H1 (cell line): ENCODE data around the gene KIAA1671. TPM values are rescaled to one million over a fixed set of nuclear protein-coding genes. Genes with fewer than 3 reads are reported as not detected.

Source experiments
- CTCF ChIA-PET: fragments of 300-600 bp; sonication (Branson Sonifier 250); formaldehyde crosslinking; loops from one replicate; lab custom pipeline; 2021; ENCODE audit not compliant: partially characterized antibody; lab: Charles Lee
- POLR2A ChIA-PET: fragments of 300-600 bp; sonication (Branson Sonifier 250); formaldehyde crosslinking; loops from one replicate; lab custom pipeline; 2021; ENCODE audit warnings: inconsistent platforms; ENCODE audit not compliant: partially characterized antibody; lab: Charles Lee
- DNase-seq, 2 experiments: peaks; one replicate each; pipeline versions ENCODE4 v3.0.0 to v3.0.0-alpha.2; 2010 to 2022; ENCODE audit warnings: low spot score in 2 of 2, low read depth in 1 of 2, mixed read lengths in 1 of 2
- FAIRE-seq: peaks from 2 replicates; lab custom pipeline; 2011; peaks lifted over from hg19 to GRCh38; lab: Jason Lieb, UNC
- H2AFZ ChIP-seq: 2 replicates; pipeline ENCODE4 v1.8.1; 2012; ENCODE audit warnings: low read length, inconsistent platforms
- H2AK5ac ChIP-seq: 2 replicates; pipeline ENCODE4 v1.6.1; 2013; ENCODE audit warnings: low read depth, low read length
- H2BK120ac ChIP-seq: replicated peaks from 2 replicates; pipeline ENCODE3; 2013; ENCODE audit warnings: low read depth, low read length, inconsistent platforms
- H2BK12ac ChIP-seq: 2 replicates; pipeline ENCODE4 v1.6.1; 2013; ENCODE audit warnings: low read depth, low read length
- H2BK15ac ChIP-seq: 2 replicates; pipeline ENCODE4 v1.6.1; 2013; ENCODE audit warnings: low read length
- H2BK20ac ChIP-seq: 2 replicates; pipeline ENCODE4 v1.6.1; 2013; ENCODE audit warnings: low read length
- H2BK5ac ChIP-seq: 2 replicates; pipeline ENCODE4 v1.6.1; 2013; ENCODE audit warnings: low read depth, low read length
- H3K14ac ChIP-seq: 2 replicates; pipeline ENCODE4 v1.6.1; 2013; ENCODE audit warnings: inconsistent platforms; ENCODE audit not compliant: insufficient read length
- H3K18ac ChIP-seq: 2 replicates; pipeline ENCODE4 v1.6.1; 2013; ENCODE audit warnings: low read length; ENCODE audit errors: extremely low read depth
- H3K23ac ChIP-seq: 2 replicates; pipeline ENCODE4 v1.6.1; 2013; ENCODE audit warnings: inconsistent platforms; ENCODE audit not compliant: insufficient read length
- H3K23me2 ChIP-seq: 2 replicates; pipeline ENCODE4 v1.6.1; 2013; ENCODE audit warnings: low read depth, low read length
- H3K27ac ChIP-seq: 2 replicates; pipeline ENCODE4 v1.6.1; 2011; ENCODE audit warnings: low read depth, low read length, inconsistent platforms
- H3K27me3 ChIP-seq, 4 experiments: replicated peaks in 1 of 4; 1 replicate in 1 of 4; 2 replicates in 3 of 4; pipeline versions ENCODE4 v1.6.1 to v1.8.1; 2011 to 2013; ENCODE audit warnings: low read length in 3 of 4, mild to moderate bottlenecking in 3 of 4, inconsistent platforms in 2 of 4, mixed read lengths in 2 of 4, moderate library complexity in 1 of 4; ENCODE audit not compliant: control insufficient read depth in 3 of 4, insufficient read depth in 3 of 4; ENCODE audit errors: extremely low read depth in 1 of 4
- H3K36me3 ChIP-seq, 4 experiments: 2 replicates each; pipeline versions ENCODE4 v1.6.1 to v1.8.1; 2011 to 2013; ENCODE audit warnings: mild to moderate bottlenecking in 4 of 4, low read length in 3 of 4, moderate library complexity in 2 of 4, control low read depth in 1 of 4, inconsistent platforms in 1 of 4; ENCODE audit not compliant: insufficient read depth in 4 of 4, control insufficient read depth in 2 of 4
- H3K4ac ChIP-seq: replicated peaks from 2 replicates; pipeline ENCODE3; 2013; ENCODE audit warnings: low read length, low read depth, mixed read lengths, inconsistent platforms; ENCODE audit not compliant: insufficient read length
- H3K4me1 ChIP-seq, 4 experiments: replicated peaks in 1 of 4; 1 replicate in 1 of 4; 2 replicates in 3 of 4; pipeline versions ENCODE4 v1.6.1 to v1.8.1; 2011 to 2013; ENCODE audit warnings: low read length in 3 of 4, inconsistent platforms in 2 of 4, mixed read lengths in 1 of 4; ENCODE audit not compliant: insufficient read depth in 4 of 4, control insufficient read depth in 3 of 4
- H3K4me2 ChIP-seq, 2 experiments: 2 replicates each; pipeline versions ENCODE4 v1.6.1 to v1.8.1; 2011 to 2013; ENCODE audit warnings: low read depth in 2 of 2, low read length in 2 of 2, control low read depth in 1 of 2, inconsistent platforms in 1 of 2, mild to moderate bottlenecking in 1 of 2; ENCODE audit not compliant: insufficient read depth in 1 of 2
- H3K4me3 ChIP-seq, 4 experiments: fragments of 200-600, 300-600 bp in 1 of 4; sonication (generic), shearing (Covaris generic), sonication (Bioruptor Twin) in 1 of 4; 2 replicates each; pipeline versions ENCODE4 v1.5.1 to v1.8.1; 2011 to 2016; ENCODE audit warnings: low read length in 4 of 4, low read depth in 3 of 4, control low read depth in 2 of 4, inconsistent platforms in 2 of 4, mild to moderate bottlenecking in 2 of 4, mixed read lengths in 1 of 4, moderate library complexity in 1 of 4; ENCODE audit not compliant: insufficient read depth in 2 of 4; ENCODE audit errors: extremely low read depth in 1 of 4
- H3K56ac ChIP-seq: replicated peaks from 2 replicates; pipeline ENCODE3; 2013; ENCODE audit warnings: low read depth, mild to moderate bottlenecking, mixed read lengths, low read length, inconsistent platforms; ENCODE audit not compliant: insufficient read length
- H3K79me1 ChIP-seq: 2 replicates; pipeline ENCODE4 v1.6.1; 2013; ENCODE audit warnings: low read depth, low read length, control low read depth
- H3K79me2 ChIP-seq, 2 experiments: 2 replicates each; pipeline versions ENCODE4 v1.6.1 to v1.8.1; 2012 to 2013; ENCODE audit warnings: low read length in 2 of 2, mild to moderate bottlenecking in 2 of 2, inconsistent platforms in 1 of 2; ENCODE audit not compliant: insufficient read depth in 2 of 2, control insufficient read depth in 1 of 2
- H3K9ac ChIP-seq, 4 experiments: replicated peaks in 1 of 4; 1 replicate in 1 of 4; 2 replicates in 3 of 4; pipeline versions ENCODE4 v1.6.1 to v1.8.1; 2011 to 2013; ENCODE audit warnings: low read depth in 3 of 4, low read length in 3 of 4, control low read depth in 2 of 4, mild to moderate bottlenecking in 2 of 4, moderate library complexity in 2 of 4, inconsistent platforms in 1 of 4; ENCODE audit errors: extremely low read depth in 1 of 4
- H3K9me3 ChIP-seq, 2 experiments: 2 replicates each; pipeline versions ENCODE4 v1.6.1 to v1.8.1; 2012 to 2013; ENCODE audit warnings: mild to moderate bottlenecking in 2 of 2, moderate library complexity in 2 of 2, control low read depth in 1 of 2, inconsistent platforms in 1 of 2, low read depth in 1 of 2, low read length in 1 of 2, mixed read lengths in 1 of 2; ENCODE audit not compliant: insufficient read depth in 2 of 2
- H4K20me1 ChIP-seq, 2 experiments: replicated peaks in 1 of 2; 2 replicates each; pipeline versions ENCODE3 to v1.8.1; 2011 to 2013; ENCODE audit warnings: inconsistent platforms in 2 of 2, low read length in 2 of 2, mild to moderate bottlenecking in 1 of 2; ENCODE audit not compliant: insufficient read depth in 2 of 2, control insufficient read depth in 1 of 2
- H4K5ac ChIP-seq: 2 replicates; pipeline ENCODE4 v1.6.1; 2013; ENCODE audit warnings: low read length, low read depth, mixed read lengths, inconsistent platforms; ENCODE audit not compliant: insufficient read length
- H4K8ac ChIP-seq: 2 replicates; pipeline ENCODE4 v1.8.0; 2013; ENCODE audit warnings: mild to moderate bottlenecking, moderate library complexity, low read length, inconsistent platforms; ENCODE audit not compliant: insufficient read depth; ENCODE audit errors: extremely low read depth
- H4K91ac ChIP-seq: replicated peaks from 2 replicates; pipeline ENCODE3; 2013; ENCODE audit warnings: low read length, mixed read lengths, inconsistent platforms; ENCODE audit not compliant: insufficient read length
- CBX8 ChIP-seq: fragments of 300-800, 300-1000 bp; sonication (generic); IDR thresholded peaks from 2 replicates; pipeline ENCODE4 v1.7.1; 2016; ENCODE audit warnings: low read depth, low read length, borderline replicate concordance
- CTBP2 ChIP-seq: IDR thresholded peaks from 2 replicates; pipeline ENCODE4 v1.7.0; 2011; ENCODE audit warnings: borderline replicate concordance, mild to moderate bottlenecking, moderate library complexity, mixed read lengths, low read length; ENCODE audit not compliant: insufficient read depth, insufficient read length
- EGR1 ChIP-seq: IDR thresholded peaks from 2 replicates; pipeline ENCODE4 v1.6.1; 2011; ENCODE audit warnings: low read depth, low read length, borderline replicate concordance
- EP300 ChIP-seq, 2 experiments: IDR thresholded peaks; 1 replicate in 1 of 2; 2 replicates in 1 of 2; pipeline ENCODE4 v1.6.1; 2011 to 2012; ENCODE audit warnings: low read depth in 2 of 2, low read length in 2 of 2, mild to moderate bottlenecking in 2 of 2, borderline replicate concordance in 1 of 2, inconsistent platforms in 1 of 2, moderate library complexity in 1 of 2
- FOSL1 ChIP-seq: IDR thresholded peaks from 2 replicates; pipeline ENCODE4 v1.6.1; 2011; ENCODE audit warnings: mild to moderate bottlenecking, low read depth, low read length, moderate library complexity; ENCODE audit not compliant: insufficient read depth
- KDM4A ChIP-seq: IDR thresholded peaks from one replicate; pipeline ENCODE4 v1.7.1; 2012; ENCODE audit warnings: low read depth, mild to moderate bottlenecking, moderate library complexity, low read length, inconsistent platforms; ENCODE audit not compliant: severe bottlenecking
- RNF2 ChIP-seq: fragments of 200-900, 300-1000 bp; sonication (generic); IDR thresholded peaks from 2 replicates; pipeline ENCODE4 v1.7.1; 2016; ENCODE audit warnings: borderline replicate concordance, low read depth, mild to moderate bottlenecking, antibody characterized with exemption, low read length; ENCODE audit not compliant: poor library complexity, severe bottlenecking; ENCODE audit errors: missing control alignments
- TAF7 ChIP-seq: optimal IDR thresholded peaks from 2 replicates; pipeline ENCODE3; 2011; ENCODE audit warnings: low read depth, mild to moderate bottlenecking, inconsistent platforms, low read length, moderate library complexity, borderline replicate concordance
- WGBS, 2 experiments: shearing (Covaris generic) in 1 of 2; methylation state at CpG; one replicate each; pipeline versions ENCODE4 v1.1.6 to v1.1.7; 2013 to 2015; ENCODE audit warnings: low lambda C conversion rate in 2 of 2, mixed read lengths in 2 of 2, inconsistent platforms in 1 of 2, low coverage in 1 of 2, missing lambda C conversion rate in 1 of 2; ENCODE audit not compliant: insufficient replicate concordance in 2 of 2, insufficient coverage in 1 of 2, insufficient read length in 1 of 2; ENCODE audit errors: extremely low coverage in 1 of 2, missing lambda C conversion rate in 1 of 2; 5-methylcytosine and 5-hydroxymethylcytosine counted together
- polyA plus RNA-seq, 7 experiments: library from polyadenylated mRNA; depleted of rRNA in 3 of 7; stranded (reverse) in 5 of 7; unstranded in 2 of 7; fragments of >200 nt in 5 of 7; fragments of 200-250 nt in 2 of 7; gene quantifications; 1 replicate in 5 of 7; 2 replicates in 1 of 7; 4 replicates in 1 of 7; pipeline versions ENCODE4 v1.2.1 to v1.2.3, GENCODE V29; 2011 to 2013; ENCODE audit warnings: missing spikeins in 2 of 7, mixed read lengths in 2 of 7
- total RNA-seq: library from RNA; stranded (reverse); fragmentation: NEBNext Ultra II Directional; extraction: Animal tissue kit (Norgen Biotek cat#: 25700); gene quantifications from 2 replicates; pipeline ENCODE4 v1.2.1, GENCODE V29; 2021
- TF ChIP-seq, protein P1 (sequence below): IDR thresholded peaks from 2 replicates; pipeline ENCODE4 v1.6.1; 2012; ENCODE audit warnings: inconsistent platforms
- TF ChIP-seq, protein P2 (sequence below): IDR thresholded peaks from 2 replicates; pipeline ENCODE4 v1.6.1; 2012; ENCODE audit warnings: low read length, inconsistent platforms

KIAA1671 gene
- total and polyA plus RNA-seq, 2 of the 8 experiments (the other 6 are each of a cell fraction or from before 2014, with no cell fraction given) = 6.4 to 23.9 TPM

DNA sequence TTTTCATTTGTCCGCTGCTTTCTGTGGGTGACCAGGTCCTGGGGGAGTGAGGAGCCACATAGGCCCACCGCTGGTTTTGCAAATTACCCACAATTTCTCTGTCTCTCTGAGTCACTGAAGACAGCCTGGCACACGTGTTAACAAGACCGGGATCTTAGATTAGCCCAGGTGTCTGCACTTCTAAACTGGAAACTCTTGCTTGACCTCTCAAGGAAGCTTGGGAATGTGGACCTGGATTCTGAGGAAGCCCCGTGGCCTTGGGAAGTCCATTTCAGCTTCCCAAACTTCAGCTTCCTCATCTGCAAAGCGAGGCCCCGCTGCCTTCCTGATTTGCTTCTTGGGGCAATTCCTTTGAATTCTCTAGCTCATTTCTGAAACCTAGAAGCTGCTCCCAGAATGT is 119.9 kb downstream of the KIAA1671 start:
- no peak overlapping the region for H4K5ac ChIP-seq
- no peaks in the 10 kb centered on the region for H3K79me2 ChIP-seq
- no peak overlapping the region for H4K8ac ChIP-seq
- H3K79me1 ChIP-seq = no peaks in the 10 kb centered on the region; the same call in 1 of the 2 replicates
- H3K56ac ChIP-seq = no peak overlapping the region
- H2AK5ac ChIP-seq = no peak overlapping the region
- no peak overlapping the region for H2BK12ac ChIP-seq
- no peak overlapping the region for H4K91ac ChIP-seq
- no peaks in the 10 kb centered on the region for H3K27me3 ChIP-seq
- WGBS, 2 experiments = 91% methylated on average over 7 of the region's 7 CpGs; no CpG with 5 or more reads in 1 of the 2 experiments
- H3K9me3 ChIP-seq = no peaks in the 10 kb centered on the region
- no peaks in the 10 kb centered on the region for H3K23me2 ChIP-seq
- H2BK20ac ChIP-seq = no peak overlapping the region
- H3K18ac ChIP-seq = no peak overlapping the region
- H3K14ac ChIP-seq = no peak overlapping the region
- H2BK120ac ChIP-seq = no peak overlapping the region
- CTCF ChIA-PET = interaction anchor here (0.6 to 3.9 kb wide), 8 partner anchors 9 to 140 kb away, joined by 3 to 18 read pairs (median 4); no protein-coding TSS in a partner anchor
- H3K23ac ChIP-seq = no peak overlapping the region
- no peak overlapping the region for H2BK15ac ChIP-seq
- H3K27ac ChIP-seq = no peak overlapping the region; the same call in 1 of the 2 replicates
- no peak overlapping the region for H3K9ac ChIP-seq
- no peaks in the 10 kb centered on the region; a peak in 1 of 8 replicates for H3K36me3 ChIP-seq
- FAIRE-seq (no peak), DNase-seq (no peak)
- H3K4me1 ChIP-seq = no peaks in the 10 kb centered on the region; a peak in 2 of 7 replicates
- H3K4me3 ChIP-seq = no peak overlapping the region
- H2BK5ac ChIP-seq = no peak overlapping the region
- POLR2A ChIA-PET = no interaction called here
- no peak overlapping the region for H3K4me2 ChIP-seq
- H2AFZ ChIP-seq = no peak overlapping the region
- peaks cover 0 to 2% of the 10 kb centered on the region in 2 experiments for H4K20me1 ChIP-seq
- H3K4ac ChIP-seq = no peak overlapping the region
- TF ChIP-seq KDM4A = no peak
- TF ChIP-seq EGR1 = no peak
- no peak for TF ChIP-seq FOSL1
- no peak for TF ChIP-seq CTBP2
- TF ChIP-seq, protein P1, sequence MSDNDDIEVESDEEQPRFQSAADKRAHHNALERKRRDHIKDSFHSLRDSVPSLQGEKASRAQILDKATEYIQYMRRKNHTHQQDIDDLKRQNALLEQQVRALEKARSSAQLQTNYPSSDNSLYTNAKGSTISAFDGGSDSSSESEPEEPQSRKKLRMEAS = no peak
- TF ChIP-seq EP300 (IDR thresholded peaks at IDR 0.05; ENCODE audit: borderline replicate concordance in 1 of 2, low read depth in 2 of 2, low read length in 2 of 2) = no peak
- TF ChIP-seq TAF7 = no peak
- TF ChIP-seq, protein P2, sequence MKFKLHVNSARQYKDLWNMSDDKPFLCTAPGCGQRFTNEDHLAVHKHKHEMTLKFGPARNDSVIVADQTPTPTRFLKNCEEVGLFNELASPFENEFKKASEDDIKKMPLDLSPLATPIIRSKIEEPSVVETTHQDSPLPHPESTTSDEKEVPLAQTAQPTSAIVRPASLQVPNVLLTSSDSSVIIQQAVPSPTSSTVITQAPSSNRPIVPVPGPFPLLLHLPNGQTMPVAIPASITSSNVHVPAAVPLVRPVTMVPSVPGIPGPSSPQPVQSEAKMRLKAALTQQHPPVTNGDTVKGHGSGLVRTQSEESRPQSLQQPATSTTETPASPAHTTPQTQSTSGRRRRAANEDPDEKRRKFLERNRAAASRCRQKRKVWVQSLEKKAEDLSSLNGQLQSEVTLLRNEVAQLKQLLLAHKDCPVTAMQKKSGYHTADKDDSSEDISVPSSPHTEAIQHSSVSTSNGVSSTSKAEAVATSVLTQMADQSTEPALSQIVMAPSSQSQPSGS = no peak
- no peak for TF ChIP-seq CBX8
- TF ChIP-seq RNF2 = no peak
